ENCODE measurements around the gene FLAD1.

The FLAD1 gene

DNA sequence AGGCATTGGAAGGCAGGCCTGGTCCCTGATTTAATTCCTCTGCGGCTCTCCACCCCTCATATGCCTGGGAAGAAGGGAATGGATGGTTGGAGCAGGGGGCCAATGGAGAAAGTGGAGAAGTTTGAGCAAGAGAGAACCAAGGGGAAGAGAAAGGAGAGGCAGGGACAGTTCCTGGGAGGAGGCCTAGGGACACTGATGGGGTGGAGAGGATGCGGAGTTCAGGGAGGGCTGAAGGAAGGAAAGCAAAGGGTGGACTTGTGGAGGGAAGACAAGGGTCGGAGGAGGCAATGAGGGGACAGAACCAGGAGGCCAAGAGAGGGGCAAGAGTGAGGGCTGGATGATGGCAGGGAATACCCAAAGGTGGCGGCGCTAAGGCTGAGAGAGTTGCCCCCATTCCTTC lies 26.6 kb downstream of the FLAD1 start:
- Histone ChIP-seq H3K36me3 (peaks cover 0 to 23% (median 5%) of the 10 kb centered on the region in 3 donors), H3K27ac (peak overlapping the region in 1 of 2 donors; percentile 65), H3K4me1 (peaks cover 0 to 89% (median 58%) of the 10 kb centered on the region in 4 donors), H3K9me3 (no peaks in the 10 kb centered on the region), H3K27me3 (no peaks in the 10 kb centered on the region), H3K4me3 (no peak overlapping the region)
- intact Hi-C loops (cut with DNase I; ENCODE audit: low total_unique reads), result no loop called here
- no peak for DNase-seq
- TF ChIP-seq, protein P1, sequence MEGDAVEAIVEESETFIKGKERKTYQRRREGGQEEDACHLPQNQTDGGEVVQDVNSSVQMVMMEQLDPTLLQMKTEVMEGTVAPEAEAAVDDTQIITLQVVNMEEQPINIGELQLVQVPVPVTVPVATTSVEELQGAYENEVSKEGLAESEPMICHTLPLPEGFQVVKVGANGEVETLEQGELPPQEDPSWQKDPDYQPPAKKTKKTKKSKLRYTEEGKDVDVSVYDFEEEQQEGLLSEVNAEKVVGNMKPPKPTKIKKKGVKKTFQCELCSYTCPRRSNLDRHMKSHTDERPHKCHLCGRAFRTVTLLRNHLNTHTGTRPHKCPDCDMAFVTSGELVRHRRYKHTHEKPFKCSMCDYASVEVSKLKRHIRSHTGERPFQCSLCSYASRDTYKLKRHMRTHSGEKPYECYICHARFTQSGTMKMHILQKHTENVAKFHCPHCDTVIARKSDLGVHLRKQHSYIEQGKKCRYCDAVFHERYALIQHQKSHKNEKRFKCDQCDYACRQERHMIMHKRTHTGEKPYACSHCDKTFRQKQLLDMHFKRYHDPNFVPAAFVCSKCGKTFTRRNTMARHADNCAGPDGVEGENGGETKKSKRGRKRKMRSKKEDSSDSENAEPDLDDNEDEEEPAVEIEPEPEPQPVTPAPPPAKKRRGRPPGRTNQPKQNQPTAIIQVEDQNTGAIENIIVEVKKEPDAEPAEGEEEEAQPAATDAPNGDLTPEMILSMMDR (IDR thresholded peaks at IDR 0.05), result no peak

DNA sequence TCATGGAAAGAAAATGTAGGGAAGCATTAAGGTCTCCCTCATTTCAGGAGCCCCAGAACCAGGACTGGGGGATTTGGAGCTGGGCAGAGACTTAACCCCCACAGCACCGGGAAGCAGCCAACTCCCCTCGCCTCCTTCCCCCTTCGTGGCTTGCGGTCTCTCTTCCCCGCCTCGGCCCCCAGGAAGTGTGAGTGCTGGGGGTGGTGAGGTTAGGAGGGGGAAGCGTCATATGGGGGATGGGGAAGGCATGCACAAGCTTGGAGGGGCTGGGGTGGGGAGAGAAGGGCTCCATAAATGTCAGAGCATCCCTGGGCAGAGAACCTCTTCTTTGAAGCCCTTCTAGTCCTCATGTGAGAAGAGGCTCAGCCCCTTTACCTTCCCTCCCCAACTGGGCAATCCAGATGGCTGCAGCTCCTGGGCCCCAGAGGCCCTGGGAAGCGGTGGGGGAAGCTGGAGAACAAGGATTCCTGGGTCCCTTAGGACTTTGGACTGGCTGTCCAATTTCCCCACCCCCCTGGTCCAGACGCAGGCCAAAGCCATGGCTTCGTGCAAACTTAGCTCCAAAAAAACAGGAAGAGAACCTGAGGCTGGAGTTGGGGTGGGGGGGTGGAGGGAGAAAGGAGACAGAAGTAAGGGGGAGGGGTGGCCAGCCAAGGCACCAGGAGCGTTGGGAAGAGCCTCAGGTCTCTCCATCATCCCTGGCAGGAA lies 27.2 kb downstream of the FLAD1 start:
- Histone ChIP-seq H3K9me3 (no peaks in the 10 kb centered on the region), H3K36me3 (peaks cover 0 to 30% (median 11%) of the 10 kb centered on the region in 3 donors), H3K4me1 (peaks cover 0 to 83% (median 52%) of the 10 kb centered on the region in 4 donors), H3K27ac (peak overlapping the region; percentile 59 to 65), H3K27me3 (no peaks in the 10 kb centered on the region), H3K4me3 (no peak overlapping the region)
- intact Hi-C loops (cut with DNase I; ENCODE audit: low total_unique reads), result no loop called here
- DNase-seq, result no peak
- TF ChIP-seq, protein P1 (IDR thresholded peaks at IDR 0.05), result no peak

DNA sequence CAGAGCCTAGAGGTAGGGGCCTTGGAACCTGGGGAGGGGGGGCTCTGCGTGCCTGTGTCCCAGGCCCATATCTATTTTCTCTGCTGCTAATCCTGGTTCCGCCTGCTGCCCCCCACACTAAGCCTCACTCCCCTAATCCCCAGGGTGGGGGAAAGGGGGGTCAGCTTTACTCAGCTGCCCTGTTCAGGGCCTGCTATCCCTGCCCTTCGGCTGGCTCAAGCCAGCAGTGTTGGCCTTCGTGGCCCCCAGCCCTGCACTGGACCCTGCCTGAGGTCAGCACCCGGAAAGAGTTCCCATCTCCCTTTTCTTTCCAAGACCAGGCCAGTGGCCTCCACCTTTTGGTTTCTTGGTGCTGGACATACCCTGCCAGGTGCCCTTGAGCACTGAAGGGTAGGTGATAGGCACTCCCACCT lies 27.9 kb downstream of the FLAD1 start:
- TF ChIP-seq, protein P1 (IDR thresholded peaks at IDR 0.05), result no peak
- H3K4me3 ChIP-seq, result no peak overlapping the region
- peak overlapping the region; percentile 59 to 65 for H3K27ac ChIP-seq
- H3K4me1 ChIP-seq, result peaks cover 0 to 76% (median 46%) of the 10 kb centered on the region in 4 donors
- no peaks in the 10 kb centered on the region for H3K9me3 ChIP-seq
- no peaks in the 10 kb centered on the region for H3K27me3 ChIP-seq
- DNase-seq, result peak in 1 of 2 donors; percentile 58
- intact Hi-C loops (cut with DNase I; ENCODE audit: low total_unique reads), result no loop called here
- peaks cover 0 to 36% (median 15%) of the 10 kb centered on the region in 3 donors for H3K36me3 ChIP-seq

DNA sequence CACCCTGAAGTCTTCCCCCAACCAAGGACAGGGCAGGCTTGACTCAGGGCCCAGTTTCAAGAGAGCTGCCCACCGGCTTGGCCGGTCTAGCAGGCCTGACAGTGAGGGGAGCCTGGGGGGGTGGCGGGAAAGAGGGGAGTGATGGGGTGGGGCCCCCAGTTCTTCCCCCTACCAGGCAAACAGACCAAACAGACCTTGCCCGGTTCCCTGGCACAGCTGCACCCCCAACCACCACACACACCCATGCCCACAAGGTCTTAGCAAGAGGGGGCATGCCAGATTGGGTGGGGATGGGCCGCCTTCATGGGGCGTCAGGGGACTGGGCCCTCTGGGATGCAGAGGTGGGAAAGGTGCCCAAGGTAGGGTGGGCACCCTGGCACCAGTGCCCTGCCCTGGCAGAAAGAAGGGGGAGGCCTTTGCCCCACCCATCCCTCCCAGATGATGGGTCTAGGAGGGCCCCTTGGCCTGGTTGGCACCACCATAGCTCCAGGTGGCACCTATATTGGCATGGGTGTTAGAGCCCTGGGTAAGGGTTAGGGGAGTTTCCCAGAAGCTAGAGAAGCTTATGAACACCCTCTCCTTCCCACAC lies 28.4 kb downstream of the FLAD1 start:
- H3K36me3 ChIP-seq, result peaks cover 0 to 41% (median 20%) of the 10 kb centered on the region in 3 donors
- peak overlapping the region; percentile 59 to 65 for H3K27ac ChIP-seq
- H3K27me3 ChIP-seq, result no peaks in the 10 kb centered on the region
- intact Hi-C loops (cut with DNase I; ENCODE audit: low total_unique reads), result no loop called here
- H3K4me3 ChIP-seq, result no peak overlapping the region
- H3K4me1 ChIP-seq, result peaks cover 0 to 71% (median 41%) of the 10 kb centered on the region in 4 donors
- no peak for DNase-seq
- no peaks in the 10 kb centered on the region for H3K9me3 ChIP-seq
- TF ChIP-seq, protein P1 (IDR thresholded peaks at IDR 0.05), result no peak

DNA sequence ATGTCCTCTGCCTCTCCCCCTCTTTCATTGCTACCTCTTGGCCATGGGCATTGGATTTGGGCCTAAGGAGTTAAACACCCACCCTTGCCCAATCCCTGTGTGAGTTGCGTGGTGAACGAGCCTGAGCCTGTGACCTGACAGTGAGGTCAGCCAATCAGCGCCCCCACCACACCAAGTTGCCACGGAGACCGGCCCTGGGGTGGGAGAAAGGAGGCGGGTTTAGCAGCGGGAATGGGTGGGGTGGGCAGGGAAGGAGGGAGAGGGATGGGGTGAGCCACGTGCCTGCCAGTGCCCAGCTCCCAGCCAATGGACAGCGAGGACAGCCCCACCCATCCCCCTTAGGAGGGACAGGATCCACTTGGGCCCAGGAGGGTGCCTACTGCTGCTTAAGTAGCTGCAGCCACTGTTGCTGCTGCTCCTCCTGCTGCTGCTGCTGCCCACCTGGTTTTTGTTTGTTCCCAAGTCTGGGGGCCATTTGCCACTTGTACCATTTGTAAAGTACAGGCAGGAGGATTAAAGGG lies 28.9 kb downstream of the FLAD1 start:
- peak; percentile 68 to 88 for DNase-seq
- intact Hi-C loops (cut with DNase I; ENCODE audit: low total_unique reads), result no loop called here
- peak overlapping the region; percentile 59 to 65 for H3K27ac ChIP-seq

More for the DNA sequence above, 28.9 kb downstream of the FLAD1 start:
- Histone ChIP-seq H3K27me3 (no peaks in the 10 kb centered on the region), H3K36me3 (peaks cover 0 to 43% (median 24%) of the 10 kb centered on the region in 3 donors), H3K4me1 (peaks cover 0 to 70% (median 41%) of the 10 kb centered on the region in 4 donors), H3K4me3 (no peak overlapping the region), H3K9me3 (no peaks in the 10 kb centered on the region)
- TF ChIP-seq, protein P1 (IDR thresholded peaks at IDR 0.05), result no peak

Data from tibial artery (tissue), 4 donors.